HCT116 (cell line): Measurements from ENCODE around the gene BCR. TPM values are rescaled to one million over a fixed set of nuclear protein-coding genes. Genes with fewer than 3 reads are reported as not detected.

ENCODE experiments used
- ATAC-seq: fragments of 200-7000 bp; cut with Tn5 transposase; 2 replicates; pipeline ENCODE4 v1.9.1; 2020; ENCODE audit warnings: mild to moderate bottlenecking, moderate library complexity
- BruUV-seq: library from RNA; stranded (reverse); fragments of 400-500 nt; replicated peaks from 2 replicates; lab custom pipeline; 2021; lab: Mats Ljungman, UMichigan
- CTCF ChIA-PET: fragments of 300-600 bp; sonication (Branson Sonifier 250); formaldehyde crosslinking; loops from one replicate; lab custom pipeline; 2021; ENCODE audit warnings: antibody characterized with exemption; lab: Charles Lee
- POLR2A ChIA-PET: fragments of 300-600, 350-600 bp; sonication (Branson Sonifier 250); formaldehyde crosslinking; loops from one replicate; lab custom pipeline; 2021; ENCODE audit warnings: antibody characterized with exemption; lab: Charles Lee
- RAD21 ChIA-PET, 2 experiments: fragments of 300-600 bp; sonication (Branson Sonifier 250); formaldehyde crosslinking; loops; one replicate each; lab custom pipeline; 2023; ENCODE audit warnings: low total read pairs in 2 of 2; ENCODE audit not compliant: uncharacterized antibody in 2 of 2, unreplicated experiment in 2 of 2, low non-redundant PET in 1 of 2; lab: Charles Lee
- DNase-seq: peaks from one replicate; pipeline ENCODE4 v3.0.0-alpha.2; 2010; ENCODE audit warnings: low read depth, low spot score
- H2AFZ ChIP-seq: fragments of 200-600 bp; shearing (Covaris generic), sonication (generic); 2 replicates; pipeline ENCODE4 v1.6.1; 2017; ENCODE audit warnings: low read depth, mixed run types, mixed read lengths, antibody characterized with exemption, low read length; ENCODE audit not compliant: poor library complexity, severe bottlenecking
- H3K27ac ChIP-seq: 2 replicates; pipeline ENCODE4 v1.5.1; 2012; ENCODE audit warnings: low read depth, low read length
- H3K27me3 ChIP-seq: fragments of 200-600 bp; sonication (generic); 2 replicates; pipeline ENCODE4 v1.6.1; 2016; ENCODE audit warnings: mixed run types, low read length, mixed read lengths; ENCODE audit not compliant: insufficient read depth
- H3K36me3 ChIP-seq, 2 experiments: fragments of 200-500 bp in 1 of 2; fragments of 200-600 bp in 1 of 2; sonication (Bioruptor generic) in 1 of 2; sonication (generic) in 1 of 2; 2 replicates each; pipeline versions ENCODE4 v1.5.1 to v1.6.1; 2014 to 2016; ENCODE audit warnings: low read length in 2 of 2, inconsistent platforms in 1 of 2, mixed read lengths in 1 of 2, mixed run types in 1 of 2; ENCODE audit not compliant: insufficient read depth in 2 of 2, control insufficient read depth in 1 of 2
- H3K4me1 ChIP-seq, 2 experiments: fragments of 200-600 bp in 1 of 2; sonication (generic) in 1 of 2; 2 replicates each; pipeline versions ENCODE4 v1.5.1 to v1.6.1; 2012 to 2017; ENCODE audit warnings: low read length in 2 of 2, inconsistent platforms in 1 of 2, mild to moderate bottlenecking in 1 of 2, mixed read lengths in 1 of 2, mixed run types in 1 of 2, moderate library complexity in 1 of 2; ENCODE audit not compliant: insufficient read depth in 2 of 2, control insufficient read depth in 1 of 2
- H3K4me2 ChIP-seq: fragments of 200-600 bp; sonication (generic); 2 replicates; pipeline ENCODE4 v1.6.1; 2017; ENCODE audit warnings: mixed run types, low read length, mixed read lengths
- H3K4me3 ChIP-seq, 2 experiments: fragments of 200-600 bp in 1 of 2; sonication (generic) in 1 of 2; replicated peaks in 1 of 2; 2 replicates each; pipeline ENCODE4 v1.5.1; 2011 to 2016; ENCODE audit warnings: low read length in 2 of 2, control low read depth in 1 of 2, low read depth in 1 of 2, mild to moderate bottlenecking in 1 of 2, mixed read lengths in 1 of 2, mixed run types in 1 of 2
- H3K79me2 ChIP-seq: fragments of 200-600 bp; sonication (generic); 2 replicates; pipeline ENCODE4 v1.6.1; 2017; ENCODE audit warnings: mild to moderate bottlenecking, mixed run types, low read length, moderate library complexity, mixed read lengths; ENCODE audit not compliant: insufficient read depth
- H3K9ac ChIP-seq: fragments of 200-600 bp; sonication (generic); 2 replicates; pipeline ENCODE4 v1.6.1; 2016; ENCODE audit warnings: low read length, mixed read lengths
- H3K9me2 ChIP-seq: fragments of 200-600 bp; sonication (generic), shearing (Covaris generic); 2 replicates; pipeline ENCODE4 v1.6.1; 2017; ENCODE audit warnings: mixed run types, mild to moderate bottlenecking, moderate library complexity; ENCODE audit not compliant: insufficient read depth
- H3K9me3 ChIP-seq, 2 experiments: fragments of 200-500 bp in 1 of 2; fragments of 200-600 bp in 1 of 2; sonication (Bioruptor generic) in 1 of 2; sonication (generic) in 1 of 2; 2 replicates each; pipeline ENCODE4 v1.6.1; 2014 to 2017; ENCODE audit warnings: low read length in 2 of 2, mixed read lengths in 2 of 2, inconsistent platforms in 1 of 2, low read depth in 1 of 2, mild to moderate bottlenecking in 1 of 2, mixed run types in 1 of 2, moderate library complexity in 1 of 2; ENCODE audit not compliant: control insufficient read depth in 1 of 2, insufficient read depth in 1 of 2
- H4K20me1 ChIP-seq: fragments of 200-600 bp; sonication (generic), shearing (Covaris generic); 2 replicates; pipeline ENCODE4 v1.6.1; 2017; ENCODE audit warnings: mixed run types, mild to moderate bottlenecking, moderate library complexity; ENCODE audit not compliant: insufficient read depth
- CBX3 ChIP-seq: IDR thresholded peaks from 2 replicates; pipeline ENCODE4 v1.6.1; 2012; ENCODE audit warnings: low read depth
- CEBPB ChIP-seq: IDR thresholded peaks from 2 replicates; pipeline ENCODE4 v1.6.1; 2012; ENCODE audit warnings: low read depth
- EGR1 ChIP-seq: IDR thresholded peaks from 2 replicates; pipeline ENCODE4 v1.6.1; 2012; ENCODE audit warnings: low read depth
- ELF1 ChIP-seq: IDR thresholded peaks from 2 replicates; pipeline ENCODE4 v1.6.1; 2012; ENCODE audit warnings: low read depth, borderline replicate concordance
- EZH2 ChIP-seq: fragments of 200-600 bp; sonication (generic); IDR thresholded peaks from 2 replicates; pipeline ENCODE4 v1.6.1; 2017; ENCODE audit warnings: antibody characterized with exemption, mixed run types
- EZH2phosphoT487 ChIP-seq: fragments of 200-600 bp; IDR thresholded peaks from 2 replicates; pipeline ENCODE4 v1.6.1; 2018; ENCODE audit warnings: antibody characterized with exemption, borderline replicate concordance
- FOSL1 ChIP-seq: IDR thresholded peaks from 2 replicates; pipeline ENCODE4 v1.6.1; 2012; ENCODE audit warnings: low read depth
- JUND ChIP-seq: IDR thresholded peaks from 2 replicates; pipeline ENCODE4 v1.6.1; 2012
- MAX ChIP-seq: IDR thresholded peaks from 2 replicates; pipeline ENCODE4 v1.6.1; 2012
- POLR2A ChIP-seq: IDR thresholded peaks from 2 replicates; pipeline ENCODE4 v1.7.0; 2011; ENCODE audit warnings: borderline replicate concordance; ENCODE audit not compliant: insufficient read depth, insufficient read length; ENCODE audit errors: extremely low read depth
- RAD21 ChIP-seq: IDR thresholded peaks from 2 replicates; pipeline ENCODE4 v1.6.1; 2012; ENCODE audit warnings: low read depth, mild to moderate bottlenecking
- REST ChIP-seq: IDR thresholded peaks from 2 replicates; pipeline ENCODE4 v1.6.1; 2012; ENCODE audit warnings: low read depth
- SIN3A ChIP-seq: IDR thresholded peaks from 2 replicates; pipeline ENCODE4 v1.6.1; 2012; ENCODE audit warnings: low read depth
- SP1 ChIP-seq: IDR thresholded peaks from 2 replicates; pipeline ENCODE4 v1.6.1; 2012; ENCODE audit warnings: low read depth
- SRF ChIP-seq: IDR thresholded peaks from 2 replicates; pipeline ENCODE4 v1.6.1; 2012; ENCODE audit warnings: low read depth
- TCF7L2 ChIP-seq: IDR thresholded peaks from 2 replicates; pipeline ENCODE4 v1.7.0; 2011; ENCODE audit warnings: borderline replicate concordance, inconsistent platforms; ENCODE audit not compliant: insufficient read depth, insufficient read length; ENCODE audit errors: extremely low read depth
- YY1 ChIP-seq: IDR thresholded peaks from 2 replicates; pipeline ENCODE4 v1.6.1; 2011; ENCODE audit warnings: low read length, low read depth, moderate library complexity, mild to moderate bottlenecking; ENCODE audit not compliant: insufficient replicate concordance; ENCODE audit errors: extremely low read depth
- ZBTB33 ChIP-seq: IDR thresholded peaks from 2 replicates; pipeline ENCODE4 v1.6.1; 2011; ENCODE audit warnings: mild to moderate bottlenecking, low read length, moderate library complexity; ENCODE audit not compliant: insufficient replicate concordance; ENCODE audit errors: extremely low read depth
- ZNF274 ChIP-seq: fragments of 200-500 bp; sonication (Bioruptor generic); IDR thresholded peaks from 2 replicates; pipeline ENCODE4 v1.6.1; 2014; ENCODE audit warnings: mild to moderate bottlenecking, low read depth, low read length, inconsistent platforms
- intact Hi-C: fragments of 100-400 bp; cut with micrococcal nuclease; formaldehyde crosslinking; loops from 2 replicates; pipeline ENCODE4 v1.10.0; 2022
- total RNA-seq: library from RNA; stranded (reverse); gene quantifications from one replicate; pipeline ENCODE4 v1.2.1, GENCODE V29; 2021; ENCODE audit not compliant: unreplicated experiment

BCR gene
- total RNA-seq, 1 experiment from 2014 or later = 39.7 TPM

- H3K27ac ChIP-seq = 0 out of 2 replicates have a peak overlapping the region, but pooled peaks have one; percentile 9
- no peaks in the 10 kb centered on the region for H3K9me3 ChIP-seq
- H3K9me2 ChIP-seq = no peaks in the 10 kb centered on the region
- ChIA-PET RAD21 (no interaction called here), CTCF (interaction anchor here (1.8 to 2.1 kb wide), 3 partner anchors 110 to 330 kb away, joined by 5 to 14 read pairs (median 6); no protein-coding TSS in a partner anchor), POLR2A (no interaction called here)
- no peak overlapping the region for H3K4me2 ChIP-seq
- no peak for DNase-seq
- no peak overlapping the region for H3K9ac ChIP-seq
- H4K20me1 ChIP-seq = no peaks in the 10 kb centered on the region
- H3K4me1 ChIP-seq = no peaks in the 10 kb centered on the region
- no peak overlapping the region for H3K4me3 ChIP-seq
- TF ChIP-seq CBX3 = no peak
- TF ChIP-seq JUND = no peak
- TF ChIP-seq CEBPB = no peak
- no peak for TF ChIP-seq RAD21
- no peak for TF ChIP-seq ELF1
- TF ChIP-seq EGR1 = no peak
- no peak for TF ChIP-seq FOSL1
- no peak for TF ChIP-seq SRF
- no peak for TF ChIP-seq MAX
- no peak for TF ChIP-seq EZH2phosphoT487
- TF ChIP-seq REST = no peak
- no peak for TF ChIP-seq YY1
- TF ChIP-seq EZH2 = no peak
- TF ChIP-seq POLR2A = no peak
- TF ChIP-seq SIN3A = no peak
- TF ChIP-seq SP1 = no peak
- TF ChIP-seq ZNF274 = no peak
- no peak for TF ChIP-seq ZBTB33
- no peak for TF ChIP-seq TCF7L2
- intact Hi-C loops = no loop called here
- ATAC-seq = no peak
- BruUV-seq = no TSS peak
- H3K36me3 ChIP-seq = peaks cover 29 to 40% of the 10 kb centered on the region in 2 experiments
- H2AFZ ChIP-seq = no peak overlapping the region
- no peaks in the 10 kb centered on the region for H3K27me3 ChIP-seq
- H3K79me2 ChIP-seq = no peaks in the 10 kb centered on the region
These were observed 108.8 kb downstream of the BCR start for GRCh38 chr22:23289130-23289503.
